ENCODE measurements around the gene TMPRSS5. TPM values are rescaled to one million over a fixed set of nuclear protein-coding genes. Genes with fewer than 3 reads are reported as not detected.

TMPRSS5 gene
- total and polyA plus RNA-seq, 10 of the 15 experiments (the other 5 are each of a cell fraction or from before 2014, with no cell fraction given) = 0.05 to 0.85 (median 0.34) TPM; not detected in 2

GRCh38 chr11:113725913-113726312 is 19.8 kb upstream of the TMPRSS5 start:
- ATAC-seq (no peak), DNase-seq (ENCODE audit: low read depth, low spot score) (no peak), FAIRE-seq (no peak)
- H3K27me3 ChIP-seq (replicated peaks in 1 of 2; ENCODE audit: control insufficient read depth in 2 of 2, insufficient read depth in 2 of 2, low read length in 1 of 2) = no peaks in the 10 kb centered on the region
- H3K4me3 ChIP-seq = no peak overlapping the region
- 87% methylated on average over 3 of the region's 3 CpGs for WGBS (ENCODE audit: insufficient coverage, insufficient replicate concordance, low lambda C conversion rate, missing lambda C conversion rate)
- TF ChIP-seq MEF2A (IDR thresholded peaks at IDR 0.05; ENCODE audit: insufficient read depth, low read depth, low read length) (no peak), ZSCAN29 (IDR thresholded peaks at IDR 0.05) (no peak), PAX5 (IDR thresholded peaks at IDR 0.05; ENCODE audit: borderline replicate concordance, low read depth, low read length) (no peak), ZBED1 (IDR thresholded peaks at IDR 0.05; ENCODE audit: borderline replicate concordance) (no peak), EP300 (IDR thresholded peaks at IDR 0.05; ENCODE audit: borderline replicate concordance in 1 of 2, control insufficient read depth in 1 of 2, low read depth in 2 of 2, low read length in 2 of 2) (no peak), BRCA1 (IDR thresholded peaks at IDR 0.05; ENCODE audit: low read depth, low read length) (no peak), HSF1 (IDR thresholded peaks at IDR 0.05; ENCODE audit: low read depth, low read length) (no peak), GABPA (IDR thresholded peaks at IDR 0.05; ENCODE audit: low read depth) (no peak)
- H3K4me2 ChIP-seq (ENCODE audit: control insufficient read depth, insufficient read depth) = no peak overlapping the region
- no TSS peak for BruUV-seq (replicated peaks)
- H3K27ac ChIP-seq (ENCODE audit: control insufficient read depth, insufficient read depth) = no peak overlapping the region
- H3K9me3 ChIP-seq (replicated peaks; ENCODE audit: control insufficient read depth, insufficient read depth, low read length) = no peaks in the 10 kb centered on the region
- SMC1A ChIA-PET (ENCODE audit: uncharacterized antibody, unreplicated experiment) = interaction anchor here (0.7 to 1.1 kb wide), 4 partner anchors 11 to 138 kb away, joined by 3 to 4 read pairs (median 4); no protein-coding TSS in a partner anchor
- intact Hi-C loops (cut with micrococcal nuclease; ENCODE audit: unreplicated experiment) (no loop called here), in situ Hi-C loops (cut with MboI) (no loop called here)
- RAD21 ChIA-PET (ENCODE audit: unreplicated experiment) = no interaction called here
- H3K79me2 ChIP-seq (ENCODE audit: control insufficient read depth, insufficient read depth, low read length) = no peaks in the 10 kb centered on the region
- H3K9ac ChIP-seq (ENCODE audit: control insufficient read depth, insufficient read depth, low read length) = no peak overlapping the region
- POLR2A ChIA-PET = no interaction called here
- no peak overlapping the region for H2AFZ ChIP-seq (ENCODE audit: control insufficient read depth, low read depth, low read length)
- H3K4me1 ChIP-seq (ENCODE audit: control insufficient read depth, insufficient read depth, low read length) = no peaks in the 10 kb centered on the region
- CTCF ChIA-PET = no interaction called here
- no peaks in the 10 kb centered on the region for H3K36me3 ChIP-seq (ENCODE audit: control insufficient read depth in 2 of 2, insufficient read depth in 2 of 2, low read length in 1 of 2)
- H4K20me1 ChIP-seq (ENCODE audit: control insufficient read depth, insufficient read depth) = no peaks in the 10 kb centered on the region

All from GM12878 (cell line).